Measurements from ENCODE around the gene DGKI. TPM values are rescaled to one million over a fixed set of nuclear protein-coding genes. Genes with fewer than 3 reads are reported as not detected.

Gene DGKI
- total and polyA plus RNA-seq, 2 of the 13 experiments (the other 11 are each of a cell fraction or from before 2014, with no cell fraction given), result 0.09 to 0.17 TPM

- in situ Hi-C loops (cut with HindIII; ENCODE audit: extremely low pct_ligation_motif_present, low pct_unique_long_range_greater_than_20kb), result no loop called here
- ATAC-seq, result no peak
- H2AFZ ChIP-seq (ENCODE audit: low read length), result no peak overlapping the region
- H3K27ac ChIP-seq (ENCODE audit: extremely low read length, insufficient read depth, low read length), result no peak overlapping the region
- no peak for DNase-seq (ENCODE audit: low spot score)
- no peak overlapping the region for H3K4me3 ChIP-seq (replicated peaks in 1 of 3; ENCODE audit: insufficient read depth in 1 of 3, low read depth in 2 of 3, low read length in 3 of 3)
- peaks cover 0 to 3% of the 10 kb centered on the region in 2 experiments; a peak in 1 of 5 replicates for H3K27me3 ChIP-seq (ENCODE audit: control insufficient read depth in 1 of 2, insufficient read depth in 2 of 2, low read length in 2 of 2)
- TF ChIP-seq POLR2AphosphoS5 (IDR thresholded peaks at IDR 0.05; ENCODE audit: low read depth, low read length) (peak; percentile 30; the same call in 1 of the 2 replicates), IKZF4 (CRISPR knock-in tag; IDR thresholded peaks at IDR 0.05; ENCODE audit: borderline replicate concordance, low read depth, not compliant biosample characterization) (no peak), RBM22 (optimal IDR thresholded peaks at IDR 0.05; ENCODE audit: low read length) (peak; percentile 88)
- no peaks in the 10 kb centered on the region for H3K9me3 ChIP-seq (ENCODE audit: low read length)
- H4K20me1 ChIP-seq (ENCODE audit: insufficient read depth, low read length), result no peaks in the 10 kb centered on the region; the same call in 1 of the 2 replicates
- intact Hi-C loops (cut with micrococcal nuclease; ENCODE audit: unreplicated experiment), result no loop called here
- no peaks in the 10 kb centered on the region for H3K79me2 ChIP-seq (ENCODE audit: insufficient read depth, low read length)
- no peak for FAIRE-seq
- ChIA-PET POLR2A (no interaction called here), CTCF (ENCODE audit: low intra/inter-chr PET ratio, low total read pairs) (no interaction called here)
- BruUV-seq (replicated peaks), result no TSS peak
- peaks cover 0 to 5% of the 10 kb centered on the region in 2 experiments; a peak in 1 of 5 replicates for H3K36me3 ChIP-seq (replicated peaks in 1 of 2; ENCODE audit: control insufficient read depth in 1 of 2, insufficient read depth in 2 of 2, low read length in 2 of 2)
- no peak overlapping the region for H3K4me2 ChIP-seq (ENCODE audit: low read depth, low read length)
- H3K4me1 ChIP-seq (ENCODE audit: insufficient read depth, low read length), result no peaks in the 10 kb centered on the region
- no peak overlapping the region for H3K9ac ChIP-seq (ENCODE audit: insufficient read depth, low read depth, low read length)
Observed at GRCh38 chr7:137852108-137852507, 5.3 kb upstream of the DGKI start.

GRCh38 chr7:137850972-137851945, 4.5 kb upstream of the DGKI start:
- Histone ChIP-seq H3K9ac (ENCODE audit: insufficient read depth, low read depth, low read length) (no peak overlapping the region), H3K79me2 (ENCODE audit: insufficient read depth, low read length) (no peaks in the 10 kb centered on the region), H3K27me3 (ENCODE audit: control insufficient read depth in 1 of 2, insufficient read depth in 2 of 2, low read length in 2 of 2) (peaks cover under 1 to 6% of the 10 kb centered on the region in 2 experiments; a peak in 3 of 5 replicates), H3K4me2 (ENCODE audit: low read depth, low read length) (no peak overlapping the region), H3K4me3 (replicated peaks in 1 of 3; ENCODE audit: insufficient read depth in 1 of 3, low read depth in 2 of 3, low read length in 3 of 3) (no peak overlapping the region), H3K4me1 (ENCODE audit: insufficient read depth, low read length) (no peaks in the 10 kb centered on the region), H3K9me3 (ENCODE audit: low read length) (no peaks in the 10 kb centered on the region), H2AFZ (ENCODE audit: low read length) (no peak overlapping the region), H3K27ac (ENCODE audit: extremely low read length, insufficient read depth, low read length) (no peak overlapping the region), H4K20me1 (ENCODE audit: insufficient read depth, low read length) (no peaks in the 10 kb centered on the region; the same call in 1 of the 2 replicates), H3K36me3 (replicated peaks in 1 of 2; ENCODE audit: control insufficient read depth in 1 of 2, insufficient read depth in 2 of 2, low read length in 2 of 2) (peaks cover 0 to 5% of the 10 kb centered on the region in 2 experiments; a peak in 1 of 5 replicates)
- in situ Hi-C loops (cut with HindIII; ENCODE audit: extremely low pct_ligation_motif_present, low pct_unique_long_range_greater_than_20kb) (no loop called here), intact Hi-C loops (cut with micrococcal nuclease; ENCODE audit: unreplicated experiment) (no loop called here)
- ChIA-PET POLR2A (no interaction called here), CTCF (ENCODE audit: low intra/inter-chr PET ratio, low total read pairs) (no interaction called here)
- no peak for ATAC-seq
- no peak for DNase-seq (ENCODE audit: low spot score)
- no TSS peak for BruUV-seq (replicated peaks)
- 89% methylated on average over 6 of the region's 6 CpGs for WGBS (ENCODE audit: low lambda C conversion rate)
- FAIRE-seq, result no peak
- no peak for TF ChIP-seq ZNF513 (CRISPR knock-in tag; conservative IDR thresholded peaks at IDR 0.05)
- TF ChIP-seq RBM22 (optimal IDR thresholded peaks at IDR 0.05; ENCODE audit: low read length), result peak; percentile 24
- TF ChIP-seq NFRKB (IDR thresholded peaks at IDR 0.05), result no peak
